Measurements from ENCODE around the gene HSD17B3.

DNA sequence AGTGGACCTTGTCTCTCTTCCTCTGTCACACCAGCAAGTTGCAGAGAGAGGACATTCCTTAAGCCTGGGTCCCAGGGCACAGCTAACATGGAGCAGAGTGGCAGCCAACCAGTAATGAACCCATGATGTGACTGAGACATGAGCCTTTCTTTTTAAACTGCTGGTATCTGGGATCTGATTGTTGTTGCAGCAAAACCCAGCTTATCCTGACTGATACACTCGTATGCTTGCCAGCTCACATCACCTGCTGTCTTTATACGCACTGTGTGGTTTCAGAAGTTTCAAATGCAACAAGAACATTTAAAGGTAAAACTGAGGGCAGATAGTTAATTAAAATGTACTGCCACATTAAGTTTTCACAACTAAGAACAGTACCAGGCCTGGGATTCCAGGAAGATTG, 97.1 kb downstream of the HSD17B3 start:
- no peak for TF ChIP-seq MAX (IDR thresholded peaks at IDR 0.05)
- TF ChIP-seq EP300 (IDR thresholded peaks at IDR 0.05; ENCODE audit: borderline replicate concordance) = no peak
- no peak for TF ChIP-seq NFIC (IDR thresholded peaks at IDR 0.05)
- no peak for TF ChIP-seq EGR1 (IDR thresholded peaks at IDR 0.05)
- no peak for TF ChIP-seq REST (IDR thresholded peaks at IDR 0.05; ENCODE audit: low read depth)
- TF ChIP-seq TAF1 (IDR thresholded peaks at IDR 0.05; ENCODE audit: low read depth) = no peak
- TF ChIP-seq, protein P1, sequence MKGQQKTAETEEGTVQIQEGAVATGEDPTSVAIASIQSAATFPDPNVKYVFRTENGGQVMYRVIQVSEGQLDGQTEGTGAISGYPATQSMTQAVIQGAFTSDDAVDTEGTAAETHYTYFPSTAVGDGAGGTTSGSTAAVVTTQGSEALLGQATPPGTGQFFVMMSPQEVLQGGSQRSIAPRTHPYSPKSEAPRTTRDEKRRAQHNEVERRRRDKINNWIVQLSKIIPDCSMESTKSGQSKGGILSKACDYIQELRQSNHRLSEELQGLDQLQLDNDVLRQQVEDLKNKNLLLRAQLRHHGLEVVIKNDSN (IDR thresholded peaks at IDR 0.05) = no peak
- no peak for TF ChIP-seq RAD21 (IDR thresholded peaks at IDR 0.05; ENCODE audit: low read depth)
- no peak for TF ChIP-seq CEBPB (IDR thresholded peaks at IDR 0.05)
- no peak for TF ChIP-seq YY1 (IDR thresholded peaks at IDR 0.05; ENCODE audit: low read depth)

Measured in Ishikawa (cell line).